Tibial nerve (tissue), 4 donors: ENCODE measurements around the gene ZNF138. TPM values are rescaled to one million over a fixed set of nuclear protein-coding genes. Genes with fewer than 3 reads are reported as not detected.
A peak's percentile ranks its signal among the peaks of the same experiment; 100 is the strongest.

ENCODE experiments used
- DNase-seq, 2 donors: peaks; one replicate each; pipeline ENCODE4 v3.0.0-alpha.2; 2019; ENCODE audit warnings: low spot score in 2 of 2
- H3K27ac ChIP-seq, 4 donors: fragments of 200-600 bp; sonication (generic) in 3 of 4; one replicate each; pipeline ENCODE4 v1.5.1; 2017 to 2019; ENCODE audit warnings: mild to moderate bottlenecking in 1 of 4
- H3K27me3 ChIP-seq, 2 donors: fragments of 200-600 bp; sonication (generic) in 1 of 2; one replicate each; pipeline versions ENCODE4 v1.5.1 to v1.6.0; 2017 to 2019
- H3K36me3 ChIP-seq, 3 donors: fragments of 200-600 bp; sonication (generic); one replicate each; pipeline ENCODE4 v1.5.1; 2018 to 2019
- H3K4me1 ChIP-seq, 4 donors: fragments of 200-600 bp; sonication (generic) in 3 of 4; one replicate each; pipeline ENCODE4 v1.5.1; 2017 to 2019
- H3K4me3 ChIP-seq, 4 donors: fragments of 200-600 bp; sonication (generic) in 3 of 4; one replicate each; pipeline ENCODE4 v1.5.1; 2017 to 2019; ENCODE audit warnings: mild to moderate bottlenecking in 1 of 4, moderate library complexity in 1 of 4
- H3K9me3 ChIP-seq, 4 donors: fragments of 200-600 bp; sonication (generic) in 3 of 4; one replicate each; pipeline ENCODE4 v1.5.1; 2017 to 2019
- CTCF ChIP-seq, 5 experiments: fragments of 200-600 bp in 3 of 5; fragments of 450-650 bp in 2 of 5; sonication (generic) in 3 of 5; IDR thresholded peaks; one replicate each; pipeline ENCODE4 v1.5.1; 2016 to 2019; ENCODE audit warnings: antibody characterized with exemption in 5 of 5, mild to moderate bottlenecking in 3 of 5, moderate library complexity in 2 of 5
- EP300 ChIP-seq, 2 donors: sonication (generic); formaldehyde crosslinking; IDR thresholded peaks; one replicate each; pipeline ENCODE4 v1.6.1; 2017; ENCODE audit warnings: antibody characterized with exemption in 2 of 2, mild to moderate bottlenecking in 1 of 2
- POLR2A ChIP-seq, 2 donors: fragments of 450-650 bp; IDR thresholded peaks; one replicate each; pipeline ENCODE4 v1.6.1; 2017; ENCODE audit warnings: antibody characterized with exemption in 2 of 2, mild to moderate bottlenecking in 2 of 2, moderate library complexity in 2 of 2
- WGBS, 2 donors: methylation state at CpG; one replicate each; pipeline ENCODE4 v1.1.5; 2018; 5-methylcytosine and 5-hydroxymethylcytosine counted together
- total RNA-seq, 4 donors: library from RNA; depleted of rRNA; stranded (reverse); fragments of >200 nt; gene quantifications; one replicate each; pipeline ENCODE4 v1.1.0, GENCODE V29; 2016

Gene ZNF138
- total RNA-seq, 4 donors from 2014 or later = 9.9 to 14.7 (median 13.3) TPM

GRCh38 chr7:64875258-64875657 lies 81.0 kb downstream of the ZNF138 start:
- no peak for DNase-seq
- Histone ChIP-seq H3K9me3 (peaks cover 0 to 12% (median 0%) of the 10 kb centered on the region in 4 donors), H3K27me3 (no peaks in the 10 kb centered on the region), H3K36me3 (no peaks in the 10 kb centered on the region), H3K4me1 (peaks cover 0 to 7% (median 0%) of the 10 kb centered on the region in 4 donors), H3K27ac (no peak overlapping the region), H3K4me3 (no peak overlapping the region)
- TF ChIP-seq EP300 (IDR thresholded peaks at IDR 0.05) (no peak), CTCF (IDR thresholded peaks at IDR 0.05) (no peak), POLR2A (IDR thresholded peaks at IDR 0.05) (no peak)
- WGBS, 2 donors = 87 to 91% methylated on average over 18 of the region's 18 CpGs

- TF ChIP-seq EP300 (IDR thresholded peaks at IDR 0.05) (no peak), POLR2A (IDR thresholded peaks at IDR 0.05) (no peak), CTCF (IDR thresholded peaks at IDR 0.05) (no peak)
- Histone ChIP-seq H3K4me1 (peaks cover 0 to 7% (median 0%) of the 10 kb centered on the region in 4 donors), H3K36me3 (no peaks in the 10 kb centered on the region), H3K27me3 (no peaks in the 10 kb centered on the region), H3K9me3 (peaks cover 0 to 17% (median 0%) of the 10 kb centered on the region in 4 donors), H3K4me3 (no peak overlapping the region), H3K27ac (no peak overlapping the region)
- 88% methylated on average over 23 of the region's 23 CpGs for WGBS, 2 donors
- DNase-seq = peak in 1 of 2 donors; percentile 3
These were observed 81.6 kb downstream of the ZNF138 start for GRCh38 chr7:64875658-64876406.

- Histone ChIP-seq H3K9me3 (peaks cover 0 to 17% (median 0%) of the 10 kb centered on the region in 4 donors), H3K27me3 (no peaks in the 10 kb centered on the region), H3K4me3 (peak overlapping the region in 2 of 4 donors; percentile 4 to 37), H3K36me3 (no peaks in the 10 kb centered on the region), H3K4me1 (peaks cover 0 to 7% (median 0%) of the 10 kb centered on the region in 4 donors), H3K27ac (no peak overlapping the region)
- no peak for TF ChIP-seq EP300 (IDR thresholded peaks at IDR 0.05)
- TF ChIP-seq CTCF (IDR thresholded peaks at IDR 0.05) = no peak
- peak in 1 of 2 donors; percentile 4 for DNase-seq
- 21 to 28% methylated on average over 25 to 39 of the region's 39 CpGs for WGBS, 2 donors
These were observed 82.8 kb downstream of the ZNF138 start for GRCh38 chr7:64876792-64877713.

GRCh38 chr7:64877714-64878610 lies 83.7 kb downstream of the ZNF138 start:
- TF ChIP-seq CTCF (IDR thresholded peaks at IDR 0.05) (no peak), POLR2A (IDR thresholded peaks at IDR 0.05) (no peak), EP300 (IDR thresholded peaks at IDR 0.05) (no peak)
- H3K36me3 ChIP-seq = no peaks in the 10 kb centered on the region
- no peak overlapping the region for H3K27ac ChIP-seq
- DNase-seq = no peak
- no peaks in the 10 kb centered on the region for H3K27me3 ChIP-seq
- WGBS, 2 donors = 77 to 84% methylated on average over 27 to 33 of the region's 34 CpGs
- H3K4me3 ChIP-seq = peak overlapping the region in 1 of 4 donors; percentile 37
- H3K9me3 ChIP-seq = peaks cover 0 to 17% (median 0%) of the 10 kb centered on the region in 4 donors
- H3K4me1 ChIP-seq = peaks cover 0 to 7% (median 0%) of the 10 kb centered on the region in 4 donors
